Measurements from ENCODE around the gene SLC9A6.

- TF ChIP-seq POLR2AphosphoS5 (IDR thresholded peaks at IDR 0.05; ENCODE audit: low read depth, low read length), result no peak
- no peak for TF ChIP-seq TAF1 (IDR thresholded peaks at IDR 0.05; ENCODE audit: borderline replicate concordance, insufficient read depth, low read length)
- TF ChIP-seq, protein P1, sequence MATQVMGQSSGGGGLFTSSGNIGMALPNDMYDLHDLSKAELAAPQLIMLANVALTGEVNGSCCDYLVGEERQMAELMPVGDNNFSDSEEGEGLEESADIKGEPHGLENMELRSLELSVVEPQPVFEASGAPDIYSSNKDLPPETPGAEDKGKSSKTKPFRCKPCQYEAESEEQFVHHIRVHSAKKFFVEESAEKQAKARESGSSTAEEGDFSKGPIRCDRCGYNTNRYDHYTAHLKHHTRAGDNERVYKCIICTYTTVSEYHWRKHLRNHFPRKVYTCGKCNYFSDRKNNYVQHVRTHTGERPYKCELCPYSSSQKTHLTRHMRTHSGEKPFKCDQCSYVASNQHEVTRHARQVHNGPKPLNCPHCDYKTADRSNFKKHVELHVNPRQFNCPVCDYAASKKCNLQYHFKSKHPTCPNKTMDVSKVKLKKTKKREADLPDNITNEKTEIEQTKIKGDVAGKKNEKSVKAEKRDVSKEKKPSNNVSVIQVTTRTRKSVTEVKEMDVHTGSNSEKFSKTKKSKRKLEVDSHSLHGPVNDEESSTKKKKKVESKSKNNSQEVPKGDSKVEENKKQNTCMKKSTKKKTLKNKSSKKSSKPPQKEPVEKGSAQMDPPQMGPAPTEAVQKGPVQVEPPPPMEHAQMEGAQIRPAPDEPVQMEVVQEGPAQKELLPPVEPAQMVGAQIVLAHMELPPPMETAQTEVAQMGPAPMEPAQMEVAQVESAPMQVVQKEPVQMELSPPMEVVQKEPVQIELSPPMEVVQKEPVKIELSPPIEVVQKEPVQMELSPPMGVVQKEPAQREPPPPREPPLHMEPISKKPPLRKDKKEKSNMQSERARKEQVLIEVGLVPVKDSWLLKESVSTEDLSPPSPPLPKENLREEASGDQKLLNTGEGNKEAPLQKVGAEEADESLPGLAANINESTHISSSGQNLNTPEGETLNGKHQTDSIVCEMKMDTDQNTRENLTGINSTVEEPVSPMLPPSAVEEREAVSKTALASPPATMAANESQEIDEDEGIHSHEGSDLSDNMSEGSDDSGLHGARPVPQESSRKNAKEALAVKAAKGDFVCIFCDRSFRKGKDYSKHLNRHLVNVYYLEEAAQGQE (IDR thresholded peaks at IDR 0.05; ENCODE audit: insufficient read depth in 1 of 2, low read depth in 2 of 2, low read length in 2 of 2), result no peak
- no peak for TF ChIP-seq SIN3A (IDR thresholded peaks at IDR 0.05; ENCODE audit: borderline replicate concordance, insufficient read depth, low read length)
- no peak for TF ChIP-seq FOXP2 (optimal IDR thresholded peaks at IDR 0.05; ENCODE audit: borderline replicate concordance, extremely low read depth, extremely low read length, insufficient read depth)
These were observed 61.2 kb downstream of the SLC9A6 start for GRCh38 chrX:136046295-136047015.

All from PFSK-1 (cell line).